ENCODE measurements around the gene PDK3.

PDK3 gene

GRCh38 chrX:24480400-24480865 is 15.3 kb downstream of the PDK3 start:
- DNase-seq (ENCODE audit: extremely low read depth in 1 of 2, low read depth in 1 of 2) = no peak

- no peak for DNase-seq (ENCODE audit: extremely low read depth in 1 of 2, low read depth in 1 of 2)
These were observed 17.8 kb downstream of the PDK3 start for GRCh38 chrX:24482823-24483415.

- DNase-seq (ENCODE audit: extremely low read depth in 1 of 2, low read depth in 1 of 2) = no peak
These were observed 18.5 kb downstream of the PDK3 start for GRCh38 chrX:24483596-24483995.

- no peak for DNase-seq (ENCODE audit: extremely low read depth in 1 of 2, low read depth in 1 of 2)
These were observed 20.2 kb downstream of the PDK3 start for GRCh38 chrX:24485323-24485722.

- DNase-seq (ENCODE audit: extremely low read depth in 1 of 2, low read depth in 1 of 2) = no peak
These were observed 21.0 kb downstream of the PDK3 start for GRCh38 chrX:24485976-24486680.

- DNase-seq (ENCODE audit: extremely low read depth in 1 of 2, low read depth in 1 of 2) = no peak
These were observed 22.5 kb downstream of the PDK3 start for GRCh38 chrX:24487571-24487970.

- DNase-seq (ENCODE audit: extremely low read depth in 1 of 2, low read depth in 1 of 2) = no peak
These were observed 26.7 kb downstream of the PDK3 start for GRCh38 chrX:24491741-24492140.

GRCh38 chrX:24493740-24494581 is 28.9 kb downstream of the PDK3 start:
- DNase-seq (ENCODE audit: extremely low read depth in 1 of 2, low read depth in 1 of 2) = no peak

- no peak for DNase-seq (ENCODE audit: extremely low read depth in 1 of 2, low read depth in 1 of 2)
These were observed 29.6 kb downstream of the PDK3 start for GRCh38 chrX:24494647-24495075.

GRCh38 chrX:24495700-24496099 is 30.6 kb downstream of the PDK3 start:
- no peak for DNase-seq (ENCODE audit: extremely low read depth in 1 of 2, low read depth in 1 of 2)

- no peak for DNase-seq (ENCODE audit: extremely low read depth in 1 of 2, low read depth in 1 of 2)
These were observed 33.1 kb downstream of the PDK3 start for GRCh38 chrX:24498181-24498580.

- no peak for DNase-seq (ENCODE audit: extremely low read depth in 1 of 2, low read depth in 1 of 2)
These were observed 33.9 kb downstream of the PDK3 start for GRCh38 chrX:24498975-24499374.

GRCh38 chrX:24506082-24506481 is 41.0 kb downstream of the PDK3 start:
- peak in 1 of 2 donors; percentile 18 for DNase-seq (ENCODE audit: extremely low read depth in 1 of 2, low read depth in 1 of 2)

- no peak for DNase-seq (ENCODE audit: extremely low read depth in 1 of 2, low read depth in 1 of 2)
These were observed 43.3 kb downstream of the PDK3 start for GRCh38 chrX:24508375-24508774.

GRCh38 chrX:24513416-24513815 is 48.3 kb downstream of the PDK3 start:
- DNase-seq (ENCODE audit: extremely low read depth in 1 of 2, low read depth in 1 of 2) = peak in 1 of 2 donors; percentile 25

- no peak for DNase-seq (ENCODE audit: extremely low read depth in 1 of 2, low read depth in 1 of 2)
These were observed 50.4 kb downstream of the PDK3 start for GRCh38 chrX:24515447-24515846.

GRCh38 chrX:24520472-24520871 is 55.4 kb downstream of the PDK3 start:
- no peak for DNase-seq (ENCODE audit: extremely low read depth in 1 of 2, low read depth in 1 of 2)

GRCh38 chrX:24525455-24525854 is 60.4 kb downstream of the PDK3 start:
- DNase-seq (ENCODE audit: extremely low read depth in 1 of 2, low read depth in 1 of 2) = no peak

- no peak for DNase-seq (ENCODE audit: extremely low read depth in 1 of 2, low read depth in 1 of 2)
These were observed 61.5 kb downstream of the PDK3 start for GRCh38 chrX:24526616-24527015.

GRCh38 chrX:24528605-24529004 is 63.5 kb downstream of the PDK3 start:
- no peak for DNase-seq (ENCODE audit: extremely low read depth in 1 of 2, low read depth in 1 of 2)

GRCh38 chrX:24536551-24536950 is 71.5 kb downstream of the PDK3 start:
- no peak for DNase-seq (ENCODE audit: extremely low read depth in 1 of 2, low read depth in 1 of 2)

GRCh38 chrX:24542756-24543155 is 77.7 kb downstream of the PDK3 start:
- DNase-seq (ENCODE audit: extremely low read depth in 1 of 2, low read depth in 1 of 2) = no peak

Measured in stimulated activated CD8-positive, alpha-beta memory T cell treated with anti-CD3 and anti-CD28 coated beads, Interleukin-7, amount 100 ng/mL, for 48 hours (primary cell).